Fibroblast of skin of back (primary cell): Measurements from ENCODE around the gene CAPZB.
A peak's percentile ranks its signal among the peaks of the same experiment; 100 is the strongest.
"Not testable (repeated sequence)": the region's sequence is repeated elsewhere in the genome, so short reads cannot be mapped to it uniquely, and the experiment has no call there.

Experiments used
- DNase-seq: peaks from one replicate; pipeline ENCODE4 v3.0.0-alpha.2; 2013

Gene CAPZB

GRCh38 chr1:19497443-19497842, 12.1 kb upstream of the CAPZB start:
- not testable (repeated sequence) for DNase-seq

- DNase-seq: no peak
Observed at GRCh38 chr1:19496527-19496874, 11.2 kb upstream of the CAPZB start.

- no peak for DNase-seq
Observed at GRCh38 chr1:19495799-19496526, 10.6 kb upstream of the CAPZB start.

- DNase-seq: no peak
Observed at GRCh38 chr1:19495000-19495656, 9.8 kb upstream of the CAPZB start.

GRCh38 chr1:19493547-19493946, 8.2 kb upstream of the CAPZB start:
- no peak for DNase-seq

GRCh38 chr1:19489996-19490395, 4.7 kb upstream of the CAPZB start:
- DNase-seq: no peak

GRCh38 chr1:19488136-19488535, 2.8 kb upstream of the CAPZB start:
- DNase-seq: no peak

GRCh38 chr1:19484798-19485361, 459 bp downstream of the CAPZB start:
- DNase-seq: peak; percentile 34

GRCh38 chr1:19484338-19484797, 971 bp downstream of the CAPZB start:
- no peak for DNase-seq

GRCh38 chr1:19483691-19484090, 1.6 kb downstream of the CAPZB start:
- DNase-seq: no peak

- DNase-seq: no peak
Observed at GRCh38 chr1:19483261-19483660, 2.1 kb downstream of the CAPZB start.

GRCh38 chr1:19481826-19482398, 3.4 kb downstream of the CAPZB start:
- DNase-seq: no peak

GRCh38 chr1:19480282-19480681, 5.1 kb downstream of the CAPZB start:
- no peak for DNase-seq

- DNase-seq: no peak
Observed at GRCh38 chr1:19479351-19480120, 5.8 kb downstream of the CAPZB start.

GRCh38 chr1:19478322-19478721, 7.0 kb downstream of the CAPZB start:
- DNase-seq: no peak

GRCh38 chr1:19477284-19478249, 7.8 kb downstream of the CAPZB start:
- DNase-seq: no peak

- no peak for DNase-seq
Observed at GRCh38 chr1:19476450-19477190, 8.7 kb downstream of the CAPZB start.

GRCh38 chr1:19475296-19475695, 10.0 kb downstream of the CAPZB start:
- DNase-seq: no peak

GRCh38 chr1:19472174-19472573, 13.2 kb downstream of the CAPZB start:
- DNase-seq: no peak

GRCh38 chr1:19469004-19469403, 16.3 kb downstream of the CAPZB start:
- DNase-seq: no peak

- no peak for DNase-seq
Observed at GRCh38 chr1:19468397-19468956, 16.9 kb downstream of the CAPZB start.
